Measurements from ENCODE around the gene ZNF681.

ZNF681 gene

GRCh38 chr19:23774106-23774505 is 15.4 kb upstream of the ZNF681 start:
- H3K27me3 ChIP-seq (replicated peaks; ENCODE audit: control insufficient read depth, insufficient read depth, low read length): no peaks in the 10 kb centered on the region
- no peak for TF ChIP-seq CTCF (IDR thresholded peaks at IDR 0.05; ENCODE audit: insufficient read depth, low read length, poor library complexity, severe bottlenecking)
- no peak for DNase-seq (ENCODE audit: extremely low read depth, insufficient read length)
- no peaks in the 10 kb centered on the region; the same call in 1 of the 2 replicates for H3K36me3 ChIP-seq (ENCODE audit: control insufficient read depth, insufficient read depth, low read length)
- no peak overlapping the region for H3K4me3 ChIP-seq (replicated peaks; ENCODE audit: low read depth, low read length)

- TF ChIP-seq CTCF (IDR thresholded peaks at IDR 0.05; ENCODE audit: insufficient read depth, low read length, poor library complexity, severe bottlenecking): no peak
- Histone ChIP-seq H3K36me3 (ENCODE audit: control insufficient read depth, insufficient read depth, low read length) (no peaks in the 10 kb centered on the region; the same call in 1 of the 2 replicates), H3K4me3 (replicated peaks; ENCODE audit: low read depth, low read length) (no peak overlapping the region), H3K27me3 (replicated peaks; ENCODE audit: control insufficient read depth, insufficient read depth, low read length) (no peaks in the 10 kb centered on the region)
- no peak for DNase-seq (ENCODE audit: extremely low read depth, insufficient read length)
These were observed 14.0 kb upstream of the ZNF681 start for GRCh38 chr19:23772675-23773063.

- DNase-seq (ENCODE audit: extremely low read depth, insufficient read length): no peak
- no peaks in the 10 kb centered on the region; the same call in 1 of the 2 replicates for H3K36me3 ChIP-seq (ENCODE audit: control insufficient read depth, insufficient read depth, low read length)
- no peaks in the 10 kb centered on the region for H3K27me3 ChIP-seq (replicated peaks; ENCODE audit: control insufficient read depth, insufficient read depth, low read length)
- H3K4me3 ChIP-seq (replicated peaks; ENCODE audit: low read depth, low read length): no peak overlapping the region
- TF ChIP-seq CTCF (IDR thresholded peaks at IDR 0.05; ENCODE audit: insufficient read depth, low read length, poor library complexity, severe bottlenecking): no peak
These were observed 13.3 kb upstream of the ZNF681 start for GRCh38 chr19:23771761-23772674.

- no peak for DNase-seq (ENCODE audit: extremely low read depth, insufficient read length)
- TF ChIP-seq CTCF (IDR thresholded peaks at IDR 0.05; ENCODE audit: insufficient read depth, low read length, poor library complexity, severe bottlenecking): no peak
- Histone ChIP-seq H3K4me3 (replicated peaks; ENCODE audit: low read depth, low read length) (no peak overlapping the region), H3K36me3 (ENCODE audit: control insufficient read depth, insufficient read depth, low read length) (no peaks in the 10 kb centered on the region; the same call in 1 of the 2 replicates), H3K27me3 (replicated peaks; ENCODE audit: control insufficient read depth, insufficient read depth, low read length) (no peaks in the 10 kb centered on the region)
These were observed 12.6 kb upstream of the ZNF681 start for GRCh38 chr19:23771316-23771715.

GRCh38 chr19:23770672-23771250 is 12.1 kb upstream of the ZNF681 start:
- Histone ChIP-seq H3K36me3 (ENCODE audit: control insufficient read depth, insufficient read depth, low read length) (no peaks in the 10 kb centered on the region), H3K27me3 (replicated peaks; ENCODE audit: control insufficient read depth, insufficient read depth, low read length) (no peaks in the 10 kb centered on the region), H3K4me3 (replicated peaks; ENCODE audit: low read depth, low read length) (no peak overlapping the region)
- no peak for TF ChIP-seq CTCF (IDR thresholded peaks at IDR 0.05; ENCODE audit: insufficient read depth, low read length, poor library complexity, severe bottlenecking)
- DNase-seq (ENCODE audit: extremely low read depth, insufficient read length): no peak

All from GM06990 (cell line).